Adrenal gland (tissue), 12 donors: ENCODE data around the gene CDC7. TPM values are rescaled to one million over a fixed set of nuclear protein-coding genes. Genes with fewer than 3 reads are reported as not detected.

ENCODE experiments used
- DNase-seq, 7 donors: peaks; one replicate each; pipeline ENCODE4 v3.0.0-alpha.2; 2019 to 2020
- H3K27ac ChIP-seq, 5 donors: fragments of 200-600 bp; sonication (generic) in 4 of 5; 1 replicate in 3 of 5; 2 replicates in 2 of 5; pipeline versions ENCODE4 v1.5.1 to v1.8.0; 2016 to 2020; ENCODE audit warnings: mild to moderate bottlenecking in 1 of 5
- H3K27me3 ChIP-seq: fragments of 200-600 bp; 2 replicates; pipeline ENCODE4 v1.8.0; 2021
- H3K36me3 ChIP-seq, 2 donors: fragments of 200-600 bp; replicated peaks in 1 of 2; 1 replicate in 1 of 2; 2 replicates in 1 of 2; pipeline versions ENCODE4 v1.5.1 to v1.8.0; 2018 to 2022
- H3K4me1 ChIP-seq, 2 donors: fragments of 200-600 bp; replicated peaks in 1 of 2; 1 replicate in 1 of 2; 2 replicates in 1 of 2; pipeline versions ENCODE4 v1.5.1 to v1.8.0; 2018 to 2021
- H3K4me3 ChIP-seq, 4 donors: fragments of 200-600 bp; sonication (generic) in 3 of 4; one replicate each; pipeline ENCODE4 v1.5.1; 2016 to 2018
- H3K9me3 ChIP-seq, 3 donors: fragments of 200-600 bp; sonication (generic) in 1 of 3; replicated peaks in 1 of 3; 1 replicate in 2 of 3; 2 replicates in 1 of 3; pipeline versions ENCODE4 v1.5.1 to v1.8.0; 2016 to 2021
- POLR2A ChIP-seq, 2 donors: fragments of 450-650 bp; IDR thresholded peaks; one replicate each; pipeline ENCODE4 v1.6.1; 2017; ENCODE audit warnings: antibody characterized with exemption in 2 of 2, mild to moderate bottlenecking in 2 of 2, moderate library complexity in 1 of 2
- WGBS, 4 donors: extraction: QIAGEN DNeasy Blood & Tissue Kit in 2 of 4; methylation state at CpG; one replicate each; pipeline versions ENCODE4 v1.1.5 to v1.1.7; 2013 to 2017; 5-methylcytosine and 5-hydroxymethylcytosine counted together
- intact Hi-C, 2 donors: fragments of 100-400 bp; cut with DNase I; formaldehyde crosslinking; loops; one replicate each; pipeline versions ENCODE4 v1.14.1 to v1.15.0; 2022 to 2023
- polyA plus RNA-seq, 3 donors: library from polyadenylated mRNA; stranded (reverse); fragments of 200-250 nt in 2 of 3; fragments of 350-450 nt in 1 of 3; fragmentation: Illumina TruSeq in 1 of 3; extraction: RNeasy Lipid Tissue Mini Kit (QIAGEN cat#74804) in 1 of 3; gene quantifications; one replicate each; pipeline ENCODE4 v1.2.3, GENCODE V29; 2013 to 2014
- total RNA-seq, 9 donors: library from RNA; depleted of rRNA in 4 of 9; stranded (reverse); fragments of >200 nt in 4 of 9; fragments of 120-200 nt in 1 of 9; fragmentation: NEBNext Ultra II Directional in 1 of 9; extraction: Animal tissue kit (Norgen Biotek cat#: 25700) in 1 of 9; gene quantifications; one replicate each; pipeline versions ENCODE4 v1.1.0 to v1.2.4, GENCODE V29; 2013 to 2023
- TF ChIP-seq, protein P1 (sequence below), 6 experiments: fragments of 450-650 bp in 4 of 6; fragments of 200-600 bp in 2 of 6; sonication (generic) in 1 of 6; IDR thresholded peaks; 1 replicate in 5 of 6; 2 replicates in 1 of 6; pipeline versions ENCODE4 v1.5.1 to v1.8.0; 2016 to 2021; ENCODE audit warnings: antibody characterized with exemption in 6 of 6, mild to moderate bottlenecking in 2 of 6, moderate library complexity in 1 of 6
- donor health status: healthy with polysubstance abuse.
- donor health status: Bipolar disorder and iron deficiency.
- donor health status: DM: yes; HTN: yes; CAD: no.
- donor health status: DM: no; HTN: no; CAD: no.
- donor health status: DM: no; HTN: no; CAD: no.
- donor health status: DM: yes; HTN: yes; CAD: no.

The CDC7 gene
- total and polyA plus RNA-seq, 12 donors: 1.6 to 15.7 (median 3.1) TPM

DNA sequence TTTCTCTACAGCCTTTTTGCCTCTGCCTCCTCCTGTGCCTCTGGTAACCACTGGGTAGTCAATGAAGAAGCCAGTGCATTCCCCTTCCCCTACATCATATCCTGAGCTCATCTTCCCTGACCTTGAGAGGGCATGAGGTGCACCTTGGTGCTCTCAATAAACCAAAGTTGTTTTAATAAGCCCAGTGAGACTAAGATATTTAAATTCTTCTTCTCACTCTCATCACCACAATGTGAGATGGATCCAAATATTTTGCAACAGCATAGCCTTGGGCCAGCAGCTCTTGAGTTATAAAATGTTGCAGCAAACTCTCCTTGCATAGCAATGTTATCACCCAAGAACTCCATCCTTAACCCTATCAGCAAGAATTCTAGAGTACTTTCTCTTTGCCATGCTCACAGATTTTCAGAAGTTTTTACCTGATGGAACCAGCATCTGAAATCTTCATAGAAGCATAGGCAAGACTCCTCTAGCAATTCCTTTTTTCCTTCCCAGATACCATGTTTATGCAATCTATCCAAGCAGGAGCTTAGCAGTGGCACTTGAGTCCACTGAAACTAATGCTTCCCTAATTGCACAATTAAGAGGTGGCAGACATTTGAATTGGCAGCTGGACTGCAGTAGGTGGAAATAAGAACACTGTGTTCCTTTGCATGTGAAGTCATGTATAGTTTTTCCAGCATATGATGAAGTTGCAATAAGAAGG lies 36.8 kb downstream of the CDC7 start:
- no peak overlapping the region for H3K27ac ChIP-seq
- no peak for TF ChIP-seq POLR2A (IDR thresholded peaks at IDR 0.05)
- TF ChIP-seq, protein P1, sequence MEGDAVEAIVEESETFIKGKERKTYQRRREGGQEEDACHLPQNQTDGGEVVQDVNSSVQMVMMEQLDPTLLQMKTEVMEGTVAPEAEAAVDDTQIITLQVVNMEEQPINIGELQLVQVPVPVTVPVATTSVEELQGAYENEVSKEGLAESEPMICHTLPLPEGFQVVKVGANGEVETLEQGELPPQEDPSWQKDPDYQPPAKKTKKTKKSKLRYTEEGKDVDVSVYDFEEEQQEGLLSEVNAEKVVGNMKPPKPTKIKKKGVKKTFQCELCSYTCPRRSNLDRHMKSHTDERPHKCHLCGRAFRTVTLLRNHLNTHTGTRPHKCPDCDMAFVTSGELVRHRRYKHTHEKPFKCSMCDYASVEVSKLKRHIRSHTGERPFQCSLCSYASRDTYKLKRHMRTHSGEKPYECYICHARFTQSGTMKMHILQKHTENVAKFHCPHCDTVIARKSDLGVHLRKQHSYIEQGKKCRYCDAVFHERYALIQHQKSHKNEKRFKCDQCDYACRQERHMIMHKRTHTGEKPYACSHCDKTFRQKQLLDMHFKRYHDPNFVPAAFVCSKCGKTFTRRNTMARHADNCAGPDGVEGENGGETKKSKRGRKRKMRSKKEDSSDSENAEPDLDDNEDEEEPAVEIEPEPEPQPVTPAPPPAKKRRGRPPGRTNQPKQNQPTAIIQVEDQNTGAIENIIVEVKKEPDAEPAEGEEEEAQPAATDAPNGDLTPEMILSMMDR (IDR thresholded peaks at IDR 0.05): no peak
- peaks cover 0 to 10% of the 10 kb centered on the region in 2 donors for H3K4me1 ChIP-seq
- H3K36me3 ChIP-seq: no peaks in the 10 kb centered on the region
- no peaks in the 10 kb centered on the region for H3K9me3 ChIP-seq
- peak in 1 of 7 donors; percentile 32 for DNase-seq
- H3K4me3 ChIP-seq: no peak overlapping the region
- intact Hi-C loops: no loop called here
- H3K27me3 ChIP-seq: no peaks in the 10 kb centered on the region

DNA sequence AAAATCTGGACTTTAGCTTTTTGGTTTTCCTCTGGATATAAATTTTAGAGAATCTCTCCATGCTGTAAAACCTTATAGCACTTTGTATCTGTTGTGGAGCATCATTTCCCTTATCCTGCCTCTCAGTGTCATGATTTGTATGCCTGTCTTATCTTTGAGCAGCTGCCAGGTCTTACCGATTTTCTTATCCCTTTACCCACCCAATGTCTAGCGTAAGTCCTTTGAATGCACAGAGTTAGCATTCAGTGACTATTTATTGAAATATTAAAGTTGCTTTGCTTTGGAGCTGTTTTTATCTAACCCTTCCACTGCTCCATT lies 37.3 kb downstream of the CDC7 start:
- 66 to 72% (median 70%) methylated on average over 2 of the region's 2 CpGs for WGBS, 4 donors
- TF ChIP-seq, protein P1 (IDR thresholded peaks at IDR 0.05): no peak
- TF ChIP-seq POLR2A (IDR thresholded peaks at IDR 0.05): no peak
- Histone ChIP-seq H3K27me3 (no peaks in the 10 kb centered on the region), H3K36me3 (no peaks in the 10 kb centered on the region), H3K27ac (no peak overlapping the region), H3K4me3 (no peak overlapping the region), H3K9me3 (no peaks in the 10 kb centered on the region), H3K4me1 (peaks cover 0 to 10% of the 10 kb centered on the region in 2 donors)
- intact Hi-C loops: no loop called here
- DNase-seq: no peak

DNA sequence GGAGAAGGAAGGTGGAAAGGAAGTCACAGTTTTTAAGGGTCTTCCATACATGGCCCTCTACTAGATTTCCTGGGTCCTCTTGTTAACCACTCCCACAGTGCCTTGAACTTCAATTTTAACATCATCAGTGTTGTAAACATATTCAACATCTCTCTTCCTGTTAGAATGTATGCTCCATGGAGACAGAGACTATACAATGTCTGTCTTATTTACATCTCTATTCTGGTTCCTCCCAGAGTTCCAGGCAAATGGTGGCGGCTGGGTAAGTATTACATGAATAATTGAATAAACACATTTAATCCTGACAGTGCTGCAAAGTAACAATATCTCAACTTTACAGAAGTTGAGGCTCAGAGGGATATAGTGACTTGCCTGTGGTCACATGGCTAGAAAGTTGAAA lies 40.3 kb downstream of the CDC7 start:
- Histone ChIP-seq H3K27ac (no peak overlapping the region), H3K4me3 (no peak overlapping the region), H3K36me3 (no peaks in the 10 kb centered on the region), H3K9me3 (no peaks in the 10 kb centered on the region), H3K4me1 (peaks cover 0 to 10% of the 10 kb centered on the region in 2 donors), H3K27me3 (no peaks in the 10 kb centered on the region)
- DNase-seq: no peak
- intact Hi-C loops: no loop called here
- WGBS, 4 donors: 87 to 99% (median 93%) methylated on average over 1 of the region's 1 CpG
- TF ChIP-seq, protein P1 (IDR thresholded peaks at IDR 0.05): no peak
- TF ChIP-seq POLR2A (IDR thresholded peaks at IDR 0.05): no peak

DNA sequence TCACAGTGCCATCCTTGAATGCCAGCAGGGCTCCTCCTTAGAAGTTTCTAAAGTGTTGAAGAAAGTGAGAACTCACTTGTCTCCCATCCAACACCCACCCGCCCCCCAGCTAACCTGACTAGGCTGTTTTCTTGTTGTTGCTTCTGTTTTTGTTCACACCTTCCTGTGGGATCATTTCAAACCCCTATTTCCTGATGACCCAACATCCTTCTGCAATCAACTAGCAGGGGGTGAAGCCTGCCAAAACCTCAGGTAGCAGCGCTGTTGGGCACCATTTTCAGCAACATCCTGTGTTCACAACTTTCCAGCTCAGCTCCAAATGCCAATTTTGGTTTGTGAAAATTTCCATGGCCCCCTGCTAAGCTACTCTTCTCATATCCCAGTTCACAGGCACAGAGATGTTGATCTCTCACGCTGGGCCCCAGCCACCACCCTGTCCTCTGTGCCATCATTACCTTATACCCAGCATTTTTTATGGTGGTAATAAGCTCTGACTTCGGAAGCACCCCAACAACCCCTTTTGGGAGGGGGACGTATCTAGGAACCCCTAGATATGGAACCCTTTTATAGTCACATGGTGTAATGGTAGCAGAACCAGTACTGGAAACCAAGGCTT lies 41.4 kb downstream of the CDC7 start:
- H3K36me3 ChIP-seq: no peaks in the 10 kb centered on the region
- no peak overlapping the region for H3K27ac ChIP-seq
- peaks cover 0 to 10% of the 10 kb centered on the region in 2 donors for H3K4me1 ChIP-seq
- TF ChIP-seq, protein P1 (IDR thresholded peaks at IDR 0.05): no peak
- TF ChIP-seq POLR2A (IDR thresholded peaks at IDR 0.05): no peak
- intact Hi-C loops: no loop called here
- DNase-seq: no peak
- no peaks in the 10 kb centered on the region for H3K27me3 ChIP-seq
- no peak overlapping the region for H3K4me3 ChIP-seq
- 86 to 89% (median 87%) methylated on average over 5 of the region's 5 CpGs for WGBS, 4 donors
- no peaks in the 10 kb centered on the region for H3K9me3 ChIP-seq
